HG02678 (cell line): ENCODE data around the gene FERMT3.

Source experiments
- ATAC-seq: cut with Tn5 transposase; IDR thresholded peaks from one replicate; pipeline ENCODE4 v1.9.1; 2021; ENCODE audit warnings: mild to moderate bottlenecking, moderate library complexity; ENCODE audit not compliant: unreplicated experiment

The FERMT3 gene

DNA sequence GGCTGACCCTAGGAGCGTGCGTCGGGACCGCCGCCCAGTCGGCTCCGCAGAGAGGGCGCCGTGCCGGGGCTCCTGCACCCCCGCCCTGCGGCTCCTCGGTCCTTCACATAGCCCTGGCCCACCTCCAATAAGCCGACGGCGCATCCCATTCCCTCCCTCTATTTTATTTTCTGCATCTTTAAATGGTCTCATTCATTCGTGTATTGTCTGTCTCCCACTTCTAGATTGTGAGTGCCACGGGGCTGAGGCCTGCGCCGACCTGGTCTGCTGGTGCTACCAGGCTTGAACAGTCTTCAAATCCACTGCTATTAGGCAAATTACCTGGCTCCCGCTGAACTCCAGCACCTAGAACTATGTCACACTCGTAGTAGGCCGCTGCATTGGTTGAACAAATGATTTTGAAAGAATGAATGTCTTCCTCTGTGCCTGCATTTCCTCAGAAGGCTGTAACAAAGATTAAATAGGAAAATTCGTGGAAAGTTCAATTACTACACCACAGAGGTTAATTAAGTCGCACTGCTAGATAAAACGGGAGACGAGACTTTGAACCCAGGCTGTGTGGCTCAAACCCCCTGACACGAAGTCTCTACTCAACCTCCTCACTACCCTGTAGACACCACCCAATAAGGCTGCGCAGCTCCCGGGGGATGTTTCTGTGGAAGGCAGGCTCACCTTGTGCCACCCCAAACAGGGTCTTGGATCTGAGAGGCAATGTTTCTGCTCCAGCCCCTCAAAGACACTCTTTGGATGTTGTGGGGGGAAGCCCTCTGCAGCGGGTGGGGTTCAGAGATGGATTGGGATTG, 41.4 kb downstream of the FERMT3 start:
- ATAC-seq = no peak

DNA sequence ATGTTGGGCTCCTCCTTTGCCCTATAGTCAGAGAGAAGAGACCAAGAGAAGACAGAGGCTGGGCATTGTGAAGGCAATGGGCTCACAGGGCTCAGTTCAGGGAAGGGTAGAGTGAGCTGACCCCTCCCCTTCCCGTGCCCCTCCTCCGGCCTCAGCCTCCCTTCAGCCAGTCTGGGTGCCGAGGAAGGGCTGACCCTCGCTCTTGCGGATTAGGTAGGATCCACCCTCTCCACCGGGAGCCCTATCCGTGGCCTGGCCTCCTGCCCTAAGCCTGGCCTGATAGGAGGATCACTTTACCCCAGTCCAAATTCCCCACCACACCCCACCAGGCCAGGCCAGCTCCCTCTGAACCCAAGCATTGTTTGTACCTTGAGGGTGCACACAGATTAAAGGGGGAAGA, 42.1 kb downstream of the FERMT3 start:
- ATAC-seq = no peak

DNA sequence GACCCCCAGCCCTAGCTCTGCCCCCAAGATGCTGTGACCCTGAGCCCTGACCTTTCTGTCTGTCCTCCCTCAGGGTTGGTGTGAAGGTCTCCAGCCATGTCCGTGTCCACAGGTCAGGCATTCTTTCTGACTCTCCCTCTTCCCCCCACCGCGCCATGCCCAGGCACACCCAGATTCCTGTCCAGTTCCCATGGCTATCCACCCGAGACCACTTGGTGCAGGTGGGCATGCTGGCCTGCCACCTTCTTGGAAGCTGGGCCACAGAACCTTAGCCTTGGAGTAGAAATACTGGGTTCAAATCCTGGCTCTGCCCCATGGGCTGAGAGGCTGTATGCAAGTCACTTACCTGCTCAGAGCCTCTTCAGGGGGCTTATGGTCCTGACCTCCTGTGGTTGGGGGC, 42.5 kb downstream of the FERMT3 start:
- no peak for ATAC-seq

DNA sequence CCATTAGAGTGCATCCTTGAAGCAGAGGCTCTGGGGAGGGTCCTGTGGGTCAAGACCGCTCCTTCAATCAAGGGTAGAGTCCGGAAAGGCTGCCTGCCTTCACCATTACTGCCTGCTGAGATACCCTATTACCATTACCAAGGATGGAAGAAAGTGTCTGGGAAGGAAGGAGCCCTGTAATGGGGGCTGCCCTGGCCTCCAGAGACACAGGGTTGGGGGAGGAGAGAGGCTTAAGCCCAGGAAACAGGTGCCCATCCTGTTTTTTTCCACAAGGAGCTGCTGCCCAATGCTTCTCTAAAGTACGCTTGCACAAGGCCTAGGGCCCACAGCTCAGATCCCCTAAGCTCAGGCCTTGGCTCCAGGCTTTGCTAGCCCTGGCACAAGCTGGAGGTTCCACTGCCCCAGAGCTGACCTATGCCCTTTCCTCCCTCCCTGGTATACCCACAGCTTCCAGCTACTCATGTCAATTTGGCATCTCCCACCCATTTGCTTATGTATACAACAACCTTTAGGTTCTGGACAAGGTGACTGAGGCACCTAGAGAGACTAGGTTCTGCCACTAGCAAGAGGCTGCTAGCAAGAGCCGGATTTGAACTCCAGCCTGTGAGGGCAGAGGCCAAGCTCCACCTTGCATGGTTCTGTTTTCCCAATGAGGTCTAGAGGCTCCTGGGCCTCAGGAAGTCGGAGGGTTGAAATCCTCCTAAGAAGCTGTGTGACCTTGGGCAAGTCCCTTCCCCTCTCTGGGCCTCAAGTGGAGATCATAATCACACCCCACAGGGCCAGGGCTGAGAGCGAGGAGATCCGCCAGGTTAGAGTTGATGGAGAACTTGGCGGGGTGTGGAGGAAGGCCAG, 43.3 kb downstream of the FERMT3 start:
- no peak for ATAC-seq

DNA sequence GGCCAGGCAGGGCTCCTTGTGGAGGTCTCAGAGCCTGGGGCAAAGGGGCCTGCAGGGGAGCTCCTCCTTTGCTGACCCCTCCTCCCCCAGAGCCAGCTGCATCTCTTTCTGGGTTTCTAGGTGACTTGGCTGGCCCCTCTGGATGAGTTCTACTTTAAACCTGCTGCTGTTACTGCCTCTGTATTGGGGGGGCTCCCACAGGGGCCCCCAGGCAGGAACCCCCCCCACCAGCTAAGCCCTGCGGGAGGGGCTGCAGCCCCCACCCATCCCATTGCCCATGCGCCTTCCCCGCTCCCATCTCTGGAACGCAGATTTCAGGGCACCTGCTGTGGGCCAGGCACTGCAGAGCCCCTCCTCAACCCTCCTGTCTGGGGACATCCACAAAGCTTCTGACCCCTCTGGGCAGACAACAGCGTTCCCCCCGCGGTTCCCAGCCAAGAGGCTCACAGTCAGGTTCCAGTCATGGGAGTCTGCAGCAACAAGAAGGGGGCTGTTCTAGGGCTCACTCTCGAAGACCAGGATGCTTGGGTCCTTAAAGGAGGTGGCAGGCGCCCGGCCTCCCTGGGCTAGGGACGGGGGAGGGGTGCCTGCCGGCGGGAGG, 44.0 kb downstream of the FERMT3 start:
- no peak for ATAC-seq

DNA sequence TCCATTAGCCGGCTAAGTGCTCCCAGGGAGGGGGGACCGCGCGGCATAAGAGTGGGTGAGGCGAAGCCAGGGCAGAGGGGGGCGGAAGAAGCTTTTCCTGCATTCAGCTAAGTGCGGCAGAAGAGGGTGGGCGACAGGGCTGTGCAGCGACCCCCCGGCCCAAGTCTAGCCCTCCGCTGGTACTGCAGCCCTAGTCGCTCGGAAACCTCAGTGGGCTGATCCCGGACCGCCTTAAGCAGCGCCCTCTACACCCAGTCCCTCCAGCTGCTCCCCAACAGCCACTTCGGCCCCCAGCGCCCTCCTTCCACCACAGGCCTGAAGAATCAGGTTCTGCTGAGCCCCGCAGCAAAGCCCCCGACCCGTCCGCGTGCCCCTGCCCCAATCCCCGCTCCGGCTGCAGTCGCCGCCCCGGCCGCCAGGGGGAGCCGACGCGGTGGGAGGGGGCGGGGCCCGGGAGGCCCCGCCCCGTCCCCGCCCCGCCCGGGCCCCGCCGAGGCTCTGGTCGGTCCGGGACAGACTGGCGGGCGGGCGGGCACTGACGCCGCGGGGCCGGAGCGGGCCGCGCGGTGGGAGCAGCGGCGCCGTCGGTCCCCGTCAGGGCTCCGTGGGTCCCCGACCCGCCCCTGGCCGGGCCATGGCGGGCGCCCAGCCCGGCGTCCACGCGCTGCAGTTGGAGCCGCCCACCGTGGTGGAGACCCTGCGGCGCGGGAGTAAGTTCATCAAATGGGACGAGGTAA, 44.7 kb downstream of the FERMT3 start, which contains the start of gene PLCB3:
Gene PLCB3 (plus strand): TSS at position 515 of the 737 bp plus-strand sequence. CDS start 120 bp downstream, at position 635.
- ATAC-seq = peak; percentile 41

DNA sequence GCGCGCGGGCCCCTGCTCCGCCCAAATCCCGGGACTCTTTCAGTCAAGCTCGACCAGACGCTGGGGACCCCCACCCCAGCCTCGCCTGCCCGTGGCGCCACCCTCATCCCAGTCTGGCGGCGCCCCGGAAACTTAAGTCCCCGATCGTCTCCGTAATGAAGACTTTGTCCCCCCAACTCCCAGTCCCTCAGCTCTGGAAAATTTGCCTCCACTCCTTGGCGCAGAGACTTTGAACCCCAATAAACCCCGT, 45.2 kb downstream of the FERMT3 start:
- no peak for ATAC-seq

DNA sequence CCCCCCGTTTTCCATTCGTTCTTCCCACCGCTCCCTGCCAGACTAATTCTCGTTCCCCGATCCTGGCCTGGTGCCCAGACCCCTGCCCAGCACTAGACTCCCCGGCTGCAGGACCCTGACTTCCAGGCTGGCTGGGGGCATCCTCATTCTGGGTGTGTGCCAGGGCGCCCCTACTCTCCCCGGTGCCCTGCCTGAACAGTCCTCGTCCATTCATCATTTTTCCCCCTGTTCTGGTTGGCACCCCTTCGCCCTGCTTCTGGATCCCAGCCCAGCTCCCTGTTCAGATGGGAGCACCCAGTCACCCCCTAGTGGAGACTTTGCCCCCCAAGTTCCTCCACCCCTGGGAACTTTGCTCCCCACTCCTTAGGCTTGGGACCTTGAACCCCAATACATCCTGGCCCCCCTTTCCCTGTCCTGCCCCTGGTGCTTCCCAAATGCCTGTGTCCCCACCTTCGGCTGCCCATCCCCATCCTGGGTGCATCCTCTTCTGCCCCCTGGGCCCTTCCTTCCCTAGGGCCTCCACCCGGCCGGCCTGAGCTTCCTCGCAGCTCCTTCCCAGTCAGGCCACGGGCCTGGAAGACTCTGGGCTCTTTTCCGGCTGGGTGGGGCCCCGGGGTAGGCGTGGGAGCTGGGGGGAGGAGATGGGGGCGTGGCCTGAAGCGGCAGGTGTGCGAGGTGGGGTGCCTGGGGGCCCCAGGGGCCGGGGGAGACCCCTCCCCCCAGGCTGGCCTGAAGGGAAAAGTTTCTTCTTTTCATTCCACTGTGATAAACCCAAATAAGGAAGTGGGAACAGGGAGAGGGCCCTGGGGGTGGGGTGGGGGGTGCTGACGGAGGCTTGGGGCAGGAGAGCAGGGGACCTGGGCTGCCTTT, 45.7 kb downstream of the FERMT3 start:
- no peak for ATAC-seq

DNA sequence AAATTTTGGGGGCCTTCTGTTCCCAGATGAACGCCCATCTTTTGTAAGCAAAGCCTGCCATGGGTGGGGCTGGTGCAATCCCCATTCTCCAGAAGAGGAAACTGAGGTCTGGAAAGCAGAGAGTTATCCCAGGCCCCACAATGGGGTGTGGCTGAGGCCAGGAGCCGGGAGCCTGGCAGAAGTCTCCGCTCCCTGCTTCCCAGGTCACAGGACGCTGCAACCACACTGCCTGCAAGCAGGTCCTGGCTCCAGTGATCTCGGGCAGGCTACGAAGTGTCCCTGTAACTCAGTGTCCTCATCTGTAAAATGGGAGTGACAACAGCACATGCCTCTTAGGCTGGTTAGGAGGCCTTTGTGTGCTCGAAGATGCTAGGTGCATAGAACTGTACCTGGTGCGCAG, 46.5 kb downstream of the FERMT3 start:
- no peak for ATAC-seq

DNA sequence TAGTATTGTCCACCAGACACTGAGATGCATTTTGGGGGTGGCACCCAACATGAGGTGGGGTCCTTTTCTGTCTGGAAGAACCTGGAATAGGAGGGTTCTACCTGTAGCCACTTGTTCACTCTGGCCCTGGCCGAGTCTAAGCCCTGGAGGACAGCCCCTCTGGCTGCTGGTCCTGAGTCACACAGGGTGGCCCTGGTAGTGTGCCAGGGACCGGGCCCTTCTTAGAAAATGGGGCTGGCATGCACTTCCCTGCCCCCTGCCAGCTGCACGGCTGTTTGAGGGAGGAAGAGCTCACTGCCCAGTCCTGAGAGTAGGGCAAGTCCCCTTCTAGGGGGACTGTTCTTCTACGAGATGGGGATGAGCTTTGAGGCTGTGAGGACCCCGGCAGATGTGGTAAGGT, 47.0 kb downstream of the FERMT3 start:
- ATAC-seq = no peak

DNA sequence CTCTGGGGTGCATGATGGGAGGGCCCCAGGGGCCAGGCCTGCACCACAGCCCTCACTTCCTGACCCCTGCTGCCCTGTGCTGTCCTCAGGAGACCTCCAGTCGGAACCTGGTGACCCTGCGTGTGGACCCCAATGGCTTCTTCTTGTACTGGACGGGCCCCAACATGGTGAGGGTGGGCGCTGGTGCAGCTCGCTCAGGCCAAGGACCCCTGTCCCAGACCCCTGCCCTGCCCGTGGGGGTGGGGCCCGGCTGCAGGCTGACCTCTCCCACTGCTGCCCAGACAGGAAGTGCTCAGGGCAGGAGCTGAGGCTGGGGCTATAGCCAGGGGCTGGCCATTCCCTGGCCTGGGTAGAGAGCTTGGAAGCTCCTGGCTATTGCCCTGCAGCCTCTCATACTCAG, 47.8 kb downstream of the FERMT3 start:
- no peak for ATAC-seq

DNA sequence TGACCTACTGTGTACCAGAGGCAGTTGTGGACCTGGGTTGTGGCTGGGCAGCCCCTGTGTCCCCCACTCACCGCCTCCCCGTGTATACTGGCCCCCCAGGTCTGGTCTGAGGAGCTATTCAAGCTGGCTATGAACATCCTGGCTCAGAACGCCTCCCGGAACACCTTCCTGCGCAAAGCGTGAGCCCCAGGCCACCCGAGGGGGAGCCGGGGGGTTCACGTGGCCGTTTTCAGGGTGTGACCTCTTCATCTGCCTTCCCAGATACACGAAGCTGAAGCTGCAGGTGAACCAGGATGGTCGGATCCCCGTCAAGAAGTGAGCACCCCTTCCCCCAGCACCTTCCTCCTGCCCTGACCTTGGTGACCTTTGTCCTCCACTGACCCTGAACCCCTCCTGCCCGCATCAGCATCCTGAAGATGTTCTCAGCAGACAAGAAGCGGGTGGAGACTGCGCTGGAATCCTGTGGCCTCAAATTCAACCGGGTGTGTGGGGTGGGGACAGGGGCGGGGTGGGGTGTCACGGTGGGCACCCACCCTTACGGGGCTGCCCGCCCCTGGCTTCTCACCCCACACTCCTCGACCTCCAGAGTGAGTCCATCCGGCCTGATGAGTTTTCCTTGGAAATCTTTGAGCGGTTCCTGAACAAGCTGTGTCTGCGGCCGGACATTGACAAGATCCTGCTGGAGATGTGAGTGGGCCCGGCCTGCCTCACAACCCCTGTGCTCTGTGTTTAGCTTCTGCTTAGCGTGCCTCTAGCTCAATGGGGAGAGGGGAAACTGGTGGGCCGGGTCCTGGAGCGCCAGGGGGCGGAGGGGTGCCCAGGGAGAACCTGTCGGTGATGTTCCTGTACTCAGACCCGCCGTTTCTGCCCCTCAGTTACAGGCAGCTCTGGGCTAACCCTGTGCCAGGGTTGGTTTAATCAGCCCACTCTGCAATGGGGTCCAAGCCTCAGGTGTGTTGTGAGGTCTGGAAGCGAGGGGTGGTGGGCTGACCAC, 48.9 kb downstream of the FERMT3 start:
- ATAC-seq = no peak

DNA sequence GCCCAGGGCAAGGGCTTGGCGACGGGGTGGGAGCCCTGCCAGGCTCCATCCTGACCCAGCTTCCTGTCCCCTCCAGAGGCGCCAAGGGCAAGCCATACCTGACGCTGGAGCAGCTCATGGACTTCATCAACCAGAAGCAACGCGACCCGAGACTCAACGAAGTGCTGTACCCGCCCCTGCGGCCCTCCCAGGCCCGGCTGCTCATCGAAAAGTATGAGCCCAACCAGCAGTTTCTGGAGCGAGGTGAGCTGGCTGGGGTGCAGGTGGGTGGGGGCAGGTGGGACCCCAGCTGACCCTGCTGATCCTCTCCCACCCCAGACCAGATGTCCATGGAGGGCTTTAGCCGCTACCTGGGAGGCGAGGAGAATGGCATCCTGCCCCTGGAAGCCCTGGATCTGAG, 49.8 kb downstream of the FERMT3 start:
- no peak for ATAC-seq

DNA sequence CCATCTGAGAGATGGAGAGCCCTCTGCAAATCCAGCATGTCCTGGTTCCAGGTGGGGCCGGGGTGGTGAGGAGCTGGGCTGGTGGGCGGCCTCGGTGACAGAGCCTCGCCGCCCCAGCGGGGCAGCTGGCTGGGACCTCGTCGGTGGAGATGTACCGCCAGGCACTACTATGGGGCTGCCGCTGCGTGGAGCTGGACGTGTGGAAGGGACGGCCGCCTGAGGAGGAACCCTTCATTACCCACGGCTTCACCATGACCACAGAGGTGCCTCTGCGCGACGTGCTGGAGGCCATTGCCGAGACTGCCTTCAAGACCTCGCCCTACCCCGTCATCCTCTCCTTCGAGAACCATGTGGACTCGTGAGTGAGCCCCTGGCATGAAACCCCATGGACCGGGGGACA, 51.8 kb downstream of the FERMT3 start:
- ATAC-seq = no peak

DNA sequence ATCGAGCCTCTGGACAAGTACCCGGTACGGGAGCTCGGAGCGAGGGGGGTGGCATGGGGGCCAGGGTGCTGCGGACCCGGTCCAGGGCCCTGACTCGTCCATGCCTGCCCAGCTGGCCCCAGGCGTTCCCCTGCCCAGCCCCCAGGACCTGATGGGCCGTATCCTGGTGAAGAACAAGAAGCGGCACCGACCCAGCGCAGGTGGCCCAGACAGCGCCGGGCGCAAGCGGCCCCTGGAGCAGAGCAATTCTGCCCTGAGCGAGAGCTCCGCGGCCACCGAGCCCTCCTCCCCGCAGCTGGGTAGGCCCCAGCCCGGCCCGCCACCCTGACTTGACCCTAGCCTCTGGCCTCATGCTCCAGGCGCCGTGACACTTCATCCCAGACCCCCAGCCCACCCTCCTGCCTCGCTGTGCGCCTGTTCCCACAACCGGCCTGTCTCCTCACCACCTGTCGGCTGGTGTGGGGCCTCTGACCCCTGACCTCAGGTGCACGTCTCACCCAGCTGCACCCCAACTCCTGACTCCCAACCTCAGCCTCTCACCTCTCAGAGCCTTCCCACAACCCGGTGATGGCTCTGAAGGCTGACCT, 52.5 kb downstream of the FERMT3 start:
- ATAC-seq = no peak

DNA sequence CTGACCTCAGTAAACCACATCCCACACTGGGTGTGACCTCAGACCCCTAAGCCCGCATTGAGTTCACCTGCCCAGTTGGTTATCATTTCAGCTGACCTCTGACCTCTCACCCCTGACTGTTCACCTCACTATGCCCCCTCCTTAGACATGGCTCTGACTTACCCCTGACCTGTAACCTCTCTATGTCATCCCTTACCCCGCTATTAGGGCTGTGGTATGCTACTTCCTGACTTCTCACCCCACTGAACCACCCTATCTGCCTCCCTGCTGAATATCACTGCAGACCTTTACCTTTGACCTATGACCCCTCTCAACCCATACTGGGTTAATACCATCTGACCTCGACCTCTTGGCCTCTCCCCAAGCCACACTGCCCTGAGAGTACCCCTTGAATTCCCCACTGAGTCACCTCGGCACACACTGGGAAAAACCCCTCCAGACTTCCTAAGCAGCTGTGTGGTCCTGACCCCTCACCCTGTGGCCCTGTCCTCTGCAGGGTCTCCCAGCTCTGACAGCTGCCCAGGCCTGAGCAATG, 53.1 kb downstream of the FERMT3 start:
- no peak for ATAC-seq

DNA sequence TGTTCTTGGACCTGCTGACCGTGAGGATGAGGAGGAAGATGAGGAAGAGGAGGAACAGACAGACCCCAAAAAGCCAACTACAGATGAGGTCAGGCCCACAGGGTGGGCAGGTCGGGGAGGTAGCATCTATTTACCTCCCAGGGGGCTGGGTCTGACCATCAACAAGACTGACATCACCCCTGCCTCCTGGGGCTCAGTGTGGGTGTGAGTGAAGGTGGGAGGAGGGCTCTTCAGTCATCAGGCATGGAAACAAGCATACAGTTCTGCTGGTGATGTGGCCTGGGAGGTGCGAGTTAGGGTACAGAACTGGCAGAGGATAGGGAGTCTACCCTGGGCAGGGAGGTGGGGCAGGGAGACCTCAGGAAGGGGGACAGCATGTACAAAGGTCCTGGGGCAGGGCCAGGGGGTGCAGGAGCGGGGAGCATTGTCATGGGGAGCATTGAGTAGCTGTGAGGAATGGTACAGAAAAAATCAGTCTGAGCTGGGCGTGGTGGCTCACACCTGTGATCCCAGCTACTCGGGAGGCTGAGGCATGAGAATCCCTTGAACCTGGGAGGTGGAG, 53.7 kb downstream of the FERMT3 start:
- no peak for ATAC-seq

DNA sequence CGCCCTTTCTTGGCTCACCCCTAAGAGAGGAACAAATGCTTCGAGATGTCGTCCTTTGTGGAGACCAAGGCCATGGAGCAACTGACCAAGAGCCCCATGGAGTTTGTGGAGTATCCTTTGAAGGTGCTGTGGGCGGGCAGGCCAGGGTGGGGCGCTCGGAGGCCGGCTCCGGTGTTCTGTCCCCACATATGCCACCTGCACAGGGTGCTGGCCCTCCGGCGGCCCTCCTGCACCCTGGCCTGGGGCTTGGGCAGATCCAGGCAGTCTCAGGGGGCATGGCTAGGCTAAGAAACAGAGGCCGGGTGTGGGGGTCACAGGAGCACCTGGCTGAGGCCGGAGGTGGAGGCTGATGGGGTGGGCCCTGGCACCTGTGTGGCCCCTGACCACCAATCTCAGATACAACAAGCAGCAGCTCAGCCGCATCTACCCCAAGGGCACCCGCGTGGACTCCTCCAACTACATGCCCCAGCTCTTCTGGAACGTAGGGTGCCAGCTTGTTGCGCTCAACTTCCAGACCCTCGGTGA, 55.1 kb downstream of the FERMT3 start:
- ATAC-seq = no peak
